Ishikawa (cell line): ENCODE results near the gene S100A10.
A peak's percentile ranks its signal among the peaks of the same experiment; 100 is the strongest.

Source experiments
- CEBPB ChIP-seq: IDR thresholded peaks from 2 replicates; pipeline ENCODE4 v1.6.1; 2012
- CREB1 ChIP-seq: IDR thresholded peaks from 2 replicates; pipeline ENCODE4 v1.6.1; 2012; ENCODE audit warnings: low read depth
- EGR1 ChIP-seq: IDR thresholded peaks from 2 replicates; pipeline ENCODE4 v1.6.1; 2012
- EP300 ChIP-seq: IDR thresholded peaks from 2 replicates; pipeline ENCODE4 v1.6.1; 2012; ENCODE audit warnings: borderline replicate concordance
- FOXM1 ChIP-seq: IDR thresholded peaks from 2 replicates; pipeline ENCODE4 v1.6.1; 2012; ENCODE audit warnings: low read depth, borderline replicate concordance
- NFIC ChIP-seq: IDR thresholded peaks from 2 replicates; pipeline ENCODE4 v1.6.1; 2012
- RAD21 ChIP-seq: IDR thresholded peaks from 2 replicates; pipeline ENCODE4 v1.6.1; 2012; ENCODE audit warnings: low read depth
- TAF1 ChIP-seq: IDR thresholded peaks from 2 replicates; pipeline ENCODE4 v1.6.1; 2012; ENCODE audit warnings: low read depth, mild to moderate bottlenecking
- TCF12 ChIP-seq: IDR thresholded peaks from 2 replicates; pipeline ENCODE4 v1.6.1; 2012; ENCODE audit warnings: low read depth
- TEAD4 ChIP-seq: IDR thresholded peaks from 2 replicates; pipeline ENCODE4 v1.6.1; 2012
- YY1 ChIP-seq: IDR thresholded peaks from 2 replicates; pipeline ENCODE4 v1.6.1; 2012; ENCODE audit warnings: low read depth
- ZBTB7A ChIP-seq: IDR thresholded peaks from 2 replicates; pipeline ENCODE4 v1.6.1; 2012; ENCODE audit warnings: low read depth
- TF ChIP-seq, protein P1 (sequence below): IDR thresholded peaks from 2 replicates; pipeline ENCODE4 v1.6.1; 2012
- TF ChIP-seq, protein P2 (sequence below): IDR thresholded peaks from 2 replicates; pipeline ENCODE4 v1.6.1; 2012
- TF ChIP-seq, protein P3 (sequence below): IDR thresholded peaks from 2 replicates; pipeline ENCODE4 v1.6.1; 2012; ENCODE audit warnings: low read depth, mild to moderate bottlenecking

Gene S100A10

DNA sequence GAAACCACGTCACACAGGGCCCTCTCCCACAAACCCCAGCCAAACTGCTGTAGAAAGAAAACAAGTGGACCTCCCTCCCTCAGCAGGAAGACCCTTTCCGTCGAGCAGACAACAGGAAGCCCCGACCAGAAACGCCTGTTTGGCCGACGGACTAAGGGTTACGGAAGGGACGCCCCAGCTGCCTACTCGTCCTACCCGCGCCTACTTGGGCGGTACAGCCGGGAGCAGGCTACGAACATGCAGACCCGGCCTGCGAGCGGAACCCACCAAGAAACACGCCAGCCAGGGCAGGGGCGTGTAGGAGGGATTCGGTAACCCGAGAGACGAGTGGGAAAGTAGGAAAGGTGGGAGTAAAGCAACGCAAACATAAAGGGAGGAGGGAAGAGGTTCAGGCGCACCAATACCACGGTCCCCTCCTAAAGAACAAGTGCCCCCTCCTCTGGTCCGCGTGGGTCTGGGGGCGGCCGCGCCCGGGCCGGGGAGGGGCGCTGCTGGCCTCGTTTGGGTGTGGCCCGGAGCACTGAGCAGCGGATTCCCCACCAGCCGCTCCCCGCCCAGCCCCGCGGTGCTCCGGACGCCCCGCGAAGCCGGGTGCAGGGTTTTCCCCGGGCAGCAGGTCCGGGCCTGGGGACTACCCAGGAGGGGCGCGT lies 450 bp downstream of the S100A10 start:
- TF ChIP-seq, protein P1, sequence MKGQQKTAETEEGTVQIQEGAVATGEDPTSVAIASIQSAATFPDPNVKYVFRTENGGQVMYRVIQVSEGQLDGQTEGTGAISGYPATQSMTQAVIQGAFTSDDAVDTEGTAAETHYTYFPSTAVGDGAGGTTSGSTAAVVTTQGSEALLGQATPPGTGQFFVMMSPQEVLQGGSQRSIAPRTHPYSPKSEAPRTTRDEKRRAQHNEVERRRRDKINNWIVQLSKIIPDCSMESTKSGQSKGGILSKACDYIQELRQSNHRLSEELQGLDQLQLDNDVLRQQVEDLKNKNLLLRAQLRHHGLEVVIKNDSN, result no peak
- TF ChIP-seq EGR1 (no peak), RAD21 (no peak; the same call in 1 of the 2 replicates), TEAD4 (no peak), FOXM1 (no peak), CEBPB (no peak), EP300 (no peak), TCF12 (no peak), CREB1 (no peak), NFIC (no peak), YY1 (no peak), TAF1 (no peak), ZBTB7A (no peak; the same call in none of the 2 replicates)
- TF ChIP-seq, protein P2, sequence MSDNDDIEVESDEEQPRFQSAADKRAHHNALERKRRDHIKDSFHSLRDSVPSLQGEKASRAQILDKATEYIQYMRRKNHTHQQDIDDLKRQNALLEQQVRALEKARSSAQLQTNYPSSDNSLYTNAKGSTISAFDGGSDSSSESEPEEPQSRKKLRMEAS, result no peak; the same call in 1 of the 2 replicates
- TF ChIP-seq, protein P3, sequence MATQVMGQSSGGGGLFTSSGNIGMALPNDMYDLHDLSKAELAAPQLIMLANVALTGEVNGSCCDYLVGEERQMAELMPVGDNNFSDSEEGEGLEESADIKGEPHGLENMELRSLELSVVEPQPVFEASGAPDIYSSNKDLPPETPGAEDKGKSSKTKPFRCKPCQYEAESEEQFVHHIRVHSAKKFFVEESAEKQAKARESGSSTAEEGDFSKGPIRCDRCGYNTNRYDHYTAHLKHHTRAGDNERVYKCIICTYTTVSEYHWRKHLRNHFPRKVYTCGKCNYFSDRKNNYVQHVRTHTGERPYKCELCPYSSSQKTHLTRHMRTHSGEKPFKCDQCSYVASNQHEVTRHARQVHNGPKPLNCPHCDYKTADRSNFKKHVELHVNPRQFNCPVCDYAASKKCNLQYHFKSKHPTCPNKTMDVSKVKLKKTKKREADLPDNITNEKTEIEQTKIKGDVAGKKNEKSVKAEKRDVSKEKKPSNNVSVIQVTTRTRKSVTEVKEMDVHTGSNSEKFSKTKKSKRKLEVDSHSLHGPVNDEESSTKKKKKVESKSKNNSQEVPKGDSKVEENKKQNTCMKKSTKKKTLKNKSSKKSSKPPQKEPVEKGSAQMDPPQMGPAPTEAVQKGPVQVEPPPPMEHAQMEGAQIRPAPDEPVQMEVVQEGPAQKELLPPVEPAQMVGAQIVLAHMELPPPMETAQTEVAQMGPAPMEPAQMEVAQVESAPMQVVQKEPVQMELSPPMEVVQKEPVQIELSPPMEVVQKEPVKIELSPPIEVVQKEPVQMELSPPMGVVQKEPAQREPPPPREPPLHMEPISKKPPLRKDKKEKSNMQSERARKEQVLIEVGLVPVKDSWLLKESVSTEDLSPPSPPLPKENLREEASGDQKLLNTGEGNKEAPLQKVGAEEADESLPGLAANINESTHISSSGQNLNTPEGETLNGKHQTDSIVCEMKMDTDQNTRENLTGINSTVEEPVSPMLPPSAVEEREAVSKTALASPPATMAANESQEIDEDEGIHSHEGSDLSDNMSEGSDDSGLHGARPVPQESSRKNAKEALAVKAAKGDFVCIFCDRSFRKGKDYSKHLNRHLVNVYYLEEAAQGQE, result no peak

DNA sequence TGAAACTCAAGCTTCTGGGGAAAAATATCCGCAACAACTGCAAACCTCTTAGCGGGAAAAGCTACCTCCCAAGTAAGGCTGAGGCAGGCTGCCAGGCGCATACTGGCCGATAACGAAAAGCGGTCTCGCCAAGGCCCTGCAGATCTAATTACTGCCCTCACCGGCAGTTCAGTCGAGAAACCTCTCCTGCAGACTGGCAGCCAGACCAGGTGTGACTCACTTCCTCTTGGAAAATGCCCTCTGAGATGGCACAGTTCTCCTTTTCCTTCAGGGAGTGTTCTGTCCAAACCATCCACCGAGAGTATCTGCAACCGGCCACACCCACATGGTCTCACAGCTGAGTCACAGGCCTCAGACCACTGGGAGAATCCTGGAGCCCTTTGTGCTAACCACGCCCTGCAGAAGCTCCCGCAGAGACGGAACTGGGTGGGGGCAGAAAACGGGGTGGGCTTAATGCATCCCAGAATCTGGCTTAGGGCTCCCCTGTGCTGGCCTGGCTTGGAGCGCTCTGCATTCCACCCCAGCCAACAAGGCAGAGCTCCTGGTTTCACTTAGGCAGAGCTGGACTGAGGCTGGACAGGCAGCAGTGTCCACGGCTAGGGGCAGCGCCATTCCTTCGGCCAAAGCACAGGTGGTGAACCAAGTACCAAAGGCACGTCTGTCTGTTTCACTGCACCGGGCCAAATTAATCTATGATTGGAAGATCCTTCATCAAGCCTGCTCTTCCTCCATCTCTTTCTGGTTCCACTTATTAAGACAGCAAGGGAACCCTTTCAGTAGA lies 1.2 kb downstream of the S100A10 start:
- TF ChIP-seq, protein P3, result no peak
- TF ChIP-seq RAD21, result no peak
- TF ChIP-seq TAF1, result peak; percentile 60; the same call in 1 of the 2 replicates
- peak; percentile 93 for TF ChIP-seq EP300
- TF ChIP-seq, protein P2, result peak; percentile 64
- peak; percentile 82; the same call in 1 of the 2 replicates for TF ChIP-seq FOXM1
- TF ChIP-seq TEAD4, result peak; percentile 63
- peak; percentile 91 for TF ChIP-seq NFIC
- no peak; the same call in 1 of the 2 replicates for TF ChIP-seq CREB1
- peak; percentile 51; the same call in 1 of the 2 replicates for TF ChIP-seq YY1
- peak; percentile 94 for TF ChIP-seq TCF12
- TF ChIP-seq, protein P1, result peak; percentile 54; the same call in 1 of the 2 replicates
- peak; percentile 63; the same call in 1 of the 2 replicates for TF ChIP-seq ZBTB7A
- TF ChIP-seq EGR1, result no peak
- TF ChIP-seq CEBPB, result no peak; the same call in 1 of the 2 replicates

DNA sequence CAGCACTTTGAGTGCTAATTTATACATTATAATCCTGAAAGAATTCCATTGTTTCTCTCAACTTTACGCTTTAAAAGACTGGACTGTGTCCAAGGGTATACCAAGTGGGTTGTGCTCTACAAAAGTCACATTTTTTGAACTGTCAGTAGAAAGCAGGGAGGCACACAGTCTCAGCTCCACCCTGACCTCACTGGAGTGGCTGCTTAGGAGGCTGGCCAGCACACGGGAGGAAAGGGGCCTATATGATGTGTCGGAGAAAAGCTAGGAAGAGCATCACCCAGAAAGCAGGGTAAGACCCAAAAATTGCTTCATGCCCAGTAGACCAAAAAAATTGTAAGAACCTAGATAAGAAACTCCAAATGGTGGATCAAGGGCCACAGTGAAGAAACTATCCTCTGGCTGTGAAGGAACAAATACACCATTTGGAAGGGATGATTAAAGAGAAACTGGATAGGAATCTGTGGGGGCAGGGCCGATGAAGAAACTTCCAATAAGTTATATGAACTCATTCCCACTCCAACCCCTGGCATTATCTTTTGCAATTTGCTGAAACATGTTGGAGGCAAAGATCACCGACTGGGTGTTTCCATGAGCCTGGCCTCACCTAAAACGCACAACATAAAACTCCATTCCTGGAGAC lies 1.9 kb downstream of the S100A10 start:
- TF ChIP-seq TEAD4, result 0 out of 2 replicates have a peak, but pooled peaks have one; percentile 23
- TF ChIP-seq, protein P2, result no peak
- TF ChIP-seq, protein P1, result no peak
- peak; percentile 44; the same call in 1 of the 2 replicates for TF ChIP-seq EP300
- no peak for TF ChIP-seq TCF12
- peak; percentile 68 for TF ChIP-seq NFIC
- TF ChIP-seq TAF1, result no peak
- TF ChIP-seq, protein P3, result no peak
- TF ChIP-seq FOXM1, result 0 out of 2 replicates have a peak, but pooled peaks have one; percentile 21
- no peak for TF ChIP-seq ZBTB7A
